Tibial nerve (tissue), 4 donors: Measurements from ENCODE around the gene ZNF500. TPM values are rescaled to one million over a fixed set of nuclear protein-coding genes. Genes with fewer than 3 reads are reported as not detected.

Source experiments
- DNase-seq, 2 donors: peaks; one replicate each; pipeline ENCODE4 v3.0.0-alpha.2; 2019; ENCODE audit warnings: low spot score in 2 of 2
- H3K27ac ChIP-seq, 4 donors: fragments of 200-600 bp; sonication (generic) in 3 of 4; one replicate each; pipeline ENCODE4 v1.5.1; 2017 to 2019; ENCODE audit warnings: mild to moderate bottlenecking in 1 of 4
- H3K27me3 ChIP-seq, 2 donors: fragments of 200-600 bp; sonication (generic) in 1 of 2; one replicate each; pipeline versions ENCODE4 v1.5.1 to v1.6.0; 2017 to 2019
- H3K36me3 ChIP-seq, 3 donors: fragments of 200-600 bp; sonication (generic); one replicate each; pipeline ENCODE4 v1.5.1; 2018 to 2019
- H3K4me1 ChIP-seq, 4 donors: fragments of 200-600 bp; sonication (generic) in 3 of 4; one replicate each; pipeline ENCODE4 v1.5.1; 2017 to 2019
- H3K4me3 ChIP-seq, 4 donors: fragments of 200-600 bp; sonication (generic) in 3 of 4; one replicate each; pipeline ENCODE4 v1.5.1; 2017 to 2019; ENCODE audit warnings: mild to moderate bottlenecking in 1 of 4, moderate library complexity in 1 of 4
- H3K9me3 ChIP-seq, 4 donors: fragments of 200-600 bp; sonication (generic) in 3 of 4; one replicate each; pipeline ENCODE4 v1.5.1; 2017 to 2019
- EP300 ChIP-seq, 2 donors: sonication (generic); formaldehyde crosslinking; IDR thresholded peaks; one replicate each; pipeline ENCODE4 v1.6.1; 2017; ENCODE audit warnings: antibody characterized with exemption in 2 of 2, mild to moderate bottlenecking in 1 of 2
- POLR2A ChIP-seq, 2 donors: fragments of 450-650 bp; IDR thresholded peaks; one replicate each; pipeline ENCODE4 v1.6.1; 2017; ENCODE audit warnings: antibody characterized with exemption in 2 of 2, mild to moderate bottlenecking in 2 of 2, moderate library complexity in 2 of 2
- WGBS, 2 donors: methylation state at CpG; one replicate each; pipeline ENCODE4 v1.1.5; 2018; 5-methylcytosine and 5-hydroxymethylcytosine counted together
- total RNA-seq, 4 donors: library from RNA; depleted of rRNA; stranded (reverse); fragments of >200 nt; gene quantifications; one replicate each; pipeline ENCODE4 v1.1.0, GENCODE V29; 2016
- TF ChIP-seq, protein P1 (sequence below), 5 experiments: fragments of 200-600 bp in 3 of 5; fragments of 450-650 bp in 2 of 5; sonication (generic) in 3 of 5; IDR thresholded peaks; one replicate each; pipeline ENCODE4 v1.5.1; 2016 to 2019; ENCODE audit warnings: antibody characterized with exemption in 5 of 5, mild to moderate bottlenecking in 3 of 5, moderate library complexity in 2 of 5

The ZNF500 gene
- total RNA-seq, 4 donors from 2014 or later = 20.3 to 43.2 (median 34.4) TPM

DNA sequence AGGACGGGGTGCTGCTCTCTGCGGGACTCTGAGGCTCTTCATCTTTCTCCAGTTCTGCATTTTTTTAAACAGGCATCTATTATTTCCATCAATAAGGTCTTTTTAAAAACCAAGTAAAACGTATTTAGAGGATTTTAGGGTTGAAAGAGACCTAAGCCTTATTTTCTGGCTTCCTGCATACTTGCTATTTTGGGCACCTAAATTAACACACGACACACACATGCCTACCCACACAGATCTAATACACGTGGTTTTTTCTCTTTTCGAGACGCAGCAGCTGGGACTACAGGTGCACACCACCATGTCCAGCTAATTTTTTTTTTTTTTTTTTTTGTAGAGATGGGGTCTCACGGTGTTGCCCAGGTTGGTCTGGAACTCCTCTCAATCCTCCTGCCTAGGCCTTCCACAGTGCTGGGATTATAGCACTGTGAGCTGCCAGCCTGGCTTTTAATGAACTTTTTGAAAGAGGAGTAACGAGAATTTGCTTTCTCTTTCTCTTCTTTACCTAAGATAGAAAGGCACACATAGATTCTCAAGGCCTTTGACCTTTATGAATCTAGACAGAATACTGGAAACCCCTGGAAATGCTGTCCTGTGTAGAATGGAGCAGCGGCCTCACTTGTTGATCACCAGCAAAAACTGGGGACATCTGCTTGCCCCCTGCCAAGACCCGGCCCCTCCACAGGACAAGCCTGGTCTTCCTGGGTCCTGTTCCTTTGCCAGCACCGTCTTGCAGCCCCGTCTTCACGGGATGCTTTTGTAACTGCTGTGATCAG is 18.9 kb downstream of the ZNF500 start:
- H3K9me3 ChIP-seq = no peaks in the 10 kb centered on the region
- H3K4me3 ChIP-seq = no peak overlapping the region
- no peaks in the 10 kb centered on the region for H3K27me3 ChIP-seq
- H3K27ac ChIP-seq = no peak overlapping the region
- WGBS, 2 donors = 70 to 76% methylated on average over 14 of the region's 14 CpGs
- TF ChIP-seq, protein P1, sequence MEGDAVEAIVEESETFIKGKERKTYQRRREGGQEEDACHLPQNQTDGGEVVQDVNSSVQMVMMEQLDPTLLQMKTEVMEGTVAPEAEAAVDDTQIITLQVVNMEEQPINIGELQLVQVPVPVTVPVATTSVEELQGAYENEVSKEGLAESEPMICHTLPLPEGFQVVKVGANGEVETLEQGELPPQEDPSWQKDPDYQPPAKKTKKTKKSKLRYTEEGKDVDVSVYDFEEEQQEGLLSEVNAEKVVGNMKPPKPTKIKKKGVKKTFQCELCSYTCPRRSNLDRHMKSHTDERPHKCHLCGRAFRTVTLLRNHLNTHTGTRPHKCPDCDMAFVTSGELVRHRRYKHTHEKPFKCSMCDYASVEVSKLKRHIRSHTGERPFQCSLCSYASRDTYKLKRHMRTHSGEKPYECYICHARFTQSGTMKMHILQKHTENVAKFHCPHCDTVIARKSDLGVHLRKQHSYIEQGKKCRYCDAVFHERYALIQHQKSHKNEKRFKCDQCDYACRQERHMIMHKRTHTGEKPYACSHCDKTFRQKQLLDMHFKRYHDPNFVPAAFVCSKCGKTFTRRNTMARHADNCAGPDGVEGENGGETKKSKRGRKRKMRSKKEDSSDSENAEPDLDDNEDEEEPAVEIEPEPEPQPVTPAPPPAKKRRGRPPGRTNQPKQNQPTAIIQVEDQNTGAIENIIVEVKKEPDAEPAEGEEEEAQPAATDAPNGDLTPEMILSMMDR (IDR thresholded peaks at IDR 0.05) = no peak
- TF ChIP-seq POLR2A (IDR thresholded peaks at IDR 0.05) = no peak
- TF ChIP-seq EP300 (IDR thresholded peaks at IDR 0.05) = no peak
- H3K36me3 ChIP-seq = peaks cover 4 to 48% (median 12%) of the 10 kb centered on the region in 3 donors
- H3K4me1 ChIP-seq = peaks cover 0 to 18% (median 6%) of the 10 kb centered on the region in 4 donors
- DNase-seq = no peak

DNA sequence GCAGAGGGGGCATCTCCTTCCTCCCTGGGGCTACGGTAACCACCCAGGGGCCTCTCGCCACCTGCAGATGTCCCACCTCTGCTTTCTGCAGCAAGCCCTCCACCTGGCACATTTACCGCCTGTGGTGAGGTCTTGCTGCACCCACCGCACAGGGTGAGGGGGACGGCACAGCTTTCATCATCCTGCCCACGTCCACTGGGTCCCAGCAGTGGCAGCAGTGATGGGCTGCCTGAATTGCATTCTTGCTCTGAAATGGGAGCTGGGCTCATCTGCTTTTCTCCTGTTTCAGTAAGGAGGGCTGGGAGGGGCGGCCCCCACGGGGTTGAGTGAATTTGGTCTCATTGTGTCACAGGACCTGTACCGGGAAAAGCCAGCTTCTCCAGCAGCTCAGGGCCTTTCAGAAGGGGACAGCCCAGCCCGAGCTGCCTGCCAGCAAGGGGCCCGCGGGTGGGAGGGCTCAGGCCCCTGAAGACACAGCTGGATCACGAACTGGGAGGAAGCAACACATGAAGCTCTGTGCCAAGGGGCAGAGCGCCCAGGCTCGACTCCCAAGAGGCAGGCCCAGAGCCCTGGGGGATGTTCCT is 19.9 kb downstream of the ZNF500 start:
- H3K4me1 ChIP-seq = peaks cover 0 to 22% (median 8%) of the 10 kb centered on the region in 4 donors
- peaks cover 0 to 38% (median 7%) of the 10 kb centered on the region in 3 donors for H3K36me3 ChIP-seq
- WGBS, 2 donors = 53 to 66% methylated on average over 9 to 13 of the region's 15 CpGs
- H3K4me3 ChIP-seq = no peak overlapping the region
- H3K27ac ChIP-seq = peak overlapping the region in 2 of 4 donors; percentile 26 to 47
- DNase-seq = no peak
- no peaks in the 10 kb centered on the region for H3K27me3 ChIP-seq
- H3K9me3 ChIP-seq = no peaks in the 10 kb centered on the region
- no peak for TF ChIP-seq EP300 (IDR thresholded peaks at IDR 0.05)
- no peak for TF ChIP-seq POLR2A (IDR thresholded peaks at IDR 0.05)
- TF ChIP-seq, protein P1 (IDR thresholded peaks at IDR 0.05) = no peak

DNA sequence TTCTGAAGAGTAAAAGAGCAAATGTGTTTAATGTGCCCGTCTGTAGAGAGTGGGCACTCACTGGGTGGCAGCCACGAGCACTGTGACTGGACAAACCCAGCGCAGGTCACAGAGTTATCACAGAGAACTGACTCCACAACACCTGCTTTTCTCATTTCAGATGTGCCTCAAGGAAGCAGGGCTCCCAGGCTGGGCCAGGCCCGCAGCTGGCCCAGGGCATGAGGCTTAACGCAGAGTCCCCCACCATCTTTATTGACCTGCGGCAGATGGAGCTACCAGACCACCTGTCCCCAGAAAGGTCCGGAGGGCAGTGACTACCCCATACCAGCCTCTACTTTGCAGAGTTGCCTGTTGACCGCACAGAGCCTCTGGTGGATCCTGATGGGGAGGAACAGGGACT is 20.7 kb downstream of the ZNF500 start:
- Histone ChIP-seq H3K4me3 (no peak overlapping the region), H3K27ac (no peak overlapping the region), H3K27me3 (no peaks in the 10 kb centered on the region), H3K9me3 (no peaks in the 10 kb centered on the region), H3K36me3 (peaks cover 0 to 30% (median 5%) of the 10 kb centered on the region in 3 donors), H3K4me1 (peaks cover 0 to 22% (median 8%) of the 10 kb centered on the region in 4 donors)
- no peak for DNase-seq
- WGBS, 2 donors = 66 to 73% methylated on average over 7 to 8 of the region's 8 CpGs
- TF ChIP-seq, protein P1 (IDR thresholded peaks at IDR 0.05) = no peak
- TF ChIP-seq EP300 (IDR thresholded peaks at IDR 0.05) (no peak), POLR2A (IDR thresholded peaks at IDR 0.05) (no peak)

DNA sequence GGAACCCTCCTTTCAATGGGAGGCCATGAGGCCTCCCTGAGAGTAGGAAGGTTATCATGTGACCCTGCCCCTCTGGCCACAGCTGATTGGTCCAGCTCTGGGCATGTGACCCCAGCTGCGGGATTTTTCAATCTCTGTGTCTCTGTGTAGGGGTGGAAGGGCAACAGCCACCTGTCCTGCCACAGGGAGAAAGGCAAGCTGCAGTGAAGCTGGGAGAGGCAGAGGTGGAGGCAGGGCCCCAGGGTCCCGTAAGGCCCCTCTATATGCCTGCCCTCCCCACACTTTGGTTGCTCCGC is 21.7 kb downstream of the ZNF500 start:
- Histone ChIP-seq H3K27ac (no peak overlapping the region), H3K4me1 (peaks cover 0 to 22% (median 8%) of the 10 kb centered on the region in 4 donors), H3K9me3 (no peaks in the 10 kb centered on the region), H3K4me3 (no peak overlapping the region), H3K36me3 (peaks cover 0 to 20% (median 0%) of the 10 kb centered on the region in 3 donors), H3K27me3 (no peaks in the 10 kb centered on the region)
- no peak for DNase-seq
- 86 to 87% methylated on average over 3 of the region's 3 CpGs for WGBS, 2 donors
- TF ChIP-seq, protein P1 (IDR thresholded peaks at IDR 0.05) = no peak
- no peak for TF ChIP-seq POLR2A (IDR thresholded peaks at IDR 0.05)
- TF ChIP-seq EP300 (IDR thresholded peaks at IDR 0.05) = no peak
